Forelimb muscle (tissue), 1 donor: ENCODE measurements around the gene SLC16A8. TPM values are rescaled to one million over a fixed set of nuclear protein-coding genes. Genes with fewer than 3 reads are reported as not detected.

Source experiments
- DNase-seq: peaks from one replicate; pipeline ENCODE4 v3.0.0-alpha.2; 2013; ENCODE audit warnings: low read depth
- polyA plus RNA-seq: library from polyadenylated mRNA; unstranded; fragments of 120-200 nt; gene quantifications from one replicate; pipeline ENCODE4 v1.2.1, GENCODE V29; 2013; ENCODE audit not compliant: insufficient read length

SLC16A8 gene
- polyA plus RNA-seq, 1 donor: 2.7 TPM

- DNase-seq: no peak
Observed at GRCh38 chr22:38073150-38074130, 10.5 kb downstream of the SLC16A8 start.

GRCh38 chr22:38072322-38073149 lies 11.4 kb downstream of the SLC16A8 start:
- no peak for DNase-seq

- no peak for DNase-seq
Observed at GRCh38 chr22:38071421-38072321, 12.3 kb downstream of the SLC16A8 start.

- DNase-seq: no peak
Observed at GRCh38 chr22:38070250-38070921, 13.6 kb downstream of the SLC16A8 start.

- no peak for DNase-seq
Observed at GRCh38 chr22:38069372-38070249, 14.4 kb downstream of the SLC16A8 start.

- no peak for DNase-seq
Observed at GRCh38 chr22:38068641-38069371, 15.2 kb downstream of the SLC16A8 start.

GRCh38 chr22:38067761-38068360 lies 16.1 kb downstream of the SLC16A8 start:
- no peak for DNase-seq

- no peak for DNase-seq
Observed at GRCh38 chr22:38067028-38067415, 17.0 kb downstream of the SLC16A8 start.

- DNase-seq: no peak
Observed at GRCh38 chr22:38066381-38067027, 17.5 kb downstream of the SLC16A8 start.

- no peak for DNase-seq
Observed at GRCh38 chr22:38065539-38065938, 18.4 kb downstream of the SLC16A8 start.

GRCh38 chr22:38062791-38063190 lies 21.2 kb downstream of the SLC16A8 start:
- no peak for DNase-seq

GRCh38 chr22:38056969-38057891 lies 26.8 kb downstream of the SLC16A8 start, which contains the start of gene PICK1:
PICK1 (plus strand) TSS chr22:38057404; CDS start chr22:38057810, 406 bp downstream.
- DNase-seq: peak; percentile 72

- no peak for DNase-seq
Observed at GRCh38 chr22:38051900-38052862, 31.8 kb downstream of the SLC16A8 start.

GRCh38 chr22:38051261-38051660 lies 32.7 kb downstream of the SLC16A8 start:
- DNase-seq: no peak

- DNase-seq: no peak
Observed at GRCh38 chr22:38050720-38051119, 33.3 kb downstream of the SLC16A8 start.
